ENCODE data around the gene NPAS1. TPM values are rescaled to one million over a fixed set of nuclear protein-coding genes. Genes with fewer than 3 reads are reported as not detected.

Gene NPAS1
- total RNA-seq, 1 experiment from 2014 or later = 4.6 TPM

DNA sequence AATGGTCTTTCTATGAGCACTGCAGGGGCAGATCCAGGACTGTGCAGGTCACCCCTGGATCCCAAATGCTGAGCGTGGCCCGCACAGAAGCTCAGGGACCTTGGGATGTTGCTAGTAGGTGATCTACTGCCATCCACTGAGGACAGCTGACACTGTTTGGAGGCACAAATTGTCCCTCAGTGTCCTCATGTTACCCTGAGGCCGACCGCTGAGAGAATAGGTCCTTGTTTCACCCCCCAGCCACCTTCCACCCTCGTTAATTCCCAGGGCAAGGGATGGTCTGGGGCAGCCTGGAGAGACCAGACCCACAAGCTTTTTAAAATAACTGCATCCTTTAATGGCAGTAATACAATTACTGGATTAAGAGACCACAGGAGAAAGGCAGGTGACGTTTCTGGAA is 44.2 kb downstream of the NPAS1 start:
- ATAC-seq (no peak), DNase-seq (ENCODE audit: low read depth, low spot score) (no peak)
- H3K4me3 ChIP-seq (replicated peaks in 1 of 2; ENCODE audit: low read depth in 1 of 2, low read length in 2 of 2) = no peak overlapping the region
- no peaks in the 10 kb centered on the region for H3K9me3 ChIP-seq (ENCODE audit: control insufficient read depth in 1 of 2, insufficient read depth in 1 of 2, low read depth in 1 of 2, low read length in 2 of 2)
- H4K20me1 ChIP-seq (ENCODE audit: insufficient read depth) = no peaks in the 10 kb centered on the region
- no peaks in the 10 kb centered on the region for H3K27me3 ChIP-seq (ENCODE audit: insufficient read depth, low read length)
- H3K4me2 ChIP-seq (ENCODE audit: low read length) = no peak overlapping the region
- ChIA-PET POLR2A (no interaction called here), RAD21 (ENCODE audit: low non-redundant PET in 1 of 2, low total read pairs in 2 of 2, uncharacterized antibody in 2 of 2, unreplicated experiment in 2 of 2) (interaction anchor here in 1 of 2 experiments (0.5 kb wide), 1 partner anchor 18 kb away, joined by 3 read pairs; no protein-coding TSS in a partner anchor), CTCF (interaction anchor here (1.6 kb wide), 1 partner anchor 16 kb away, joined by 5 read pairs; no protein-coding TSS in a partner anchor)
- H3K9ac ChIP-seq (ENCODE audit: low read length) = no peak overlapping the region
- no peak overlapping the region for H3K27ac ChIP-seq (ENCODE audit: low read depth, low read length)
- H3K36me3 ChIP-seq (ENCODE audit: control insufficient read depth in 1 of 2, insufficient read depth in 2 of 2, low read length in 2 of 2) = peaks cover 3 to 9% of the 10 kb centered on the region in 2 experiments; a peak in 1 of 4 replicates
- H3K9me2 ChIP-seq (ENCODE audit: insufficient read depth) = no peaks in the 10 kb centered on the region
- H3K4me1 ChIP-seq (ENCODE audit: control insufficient read depth in 1 of 2, insufficient read depth in 2 of 2, low read length in 2 of 2) = peaks cover 4 to 10% of the 10 kb centered on the region in 2 experiments; a peak in 2 of 4 replicates
- no peak overlapping the region for H2AFZ ChIP-seq (ENCODE audit: low read depth, low read length, poor library complexity, severe bottlenecking)
- TF ChIP-seq, protein P1, sequence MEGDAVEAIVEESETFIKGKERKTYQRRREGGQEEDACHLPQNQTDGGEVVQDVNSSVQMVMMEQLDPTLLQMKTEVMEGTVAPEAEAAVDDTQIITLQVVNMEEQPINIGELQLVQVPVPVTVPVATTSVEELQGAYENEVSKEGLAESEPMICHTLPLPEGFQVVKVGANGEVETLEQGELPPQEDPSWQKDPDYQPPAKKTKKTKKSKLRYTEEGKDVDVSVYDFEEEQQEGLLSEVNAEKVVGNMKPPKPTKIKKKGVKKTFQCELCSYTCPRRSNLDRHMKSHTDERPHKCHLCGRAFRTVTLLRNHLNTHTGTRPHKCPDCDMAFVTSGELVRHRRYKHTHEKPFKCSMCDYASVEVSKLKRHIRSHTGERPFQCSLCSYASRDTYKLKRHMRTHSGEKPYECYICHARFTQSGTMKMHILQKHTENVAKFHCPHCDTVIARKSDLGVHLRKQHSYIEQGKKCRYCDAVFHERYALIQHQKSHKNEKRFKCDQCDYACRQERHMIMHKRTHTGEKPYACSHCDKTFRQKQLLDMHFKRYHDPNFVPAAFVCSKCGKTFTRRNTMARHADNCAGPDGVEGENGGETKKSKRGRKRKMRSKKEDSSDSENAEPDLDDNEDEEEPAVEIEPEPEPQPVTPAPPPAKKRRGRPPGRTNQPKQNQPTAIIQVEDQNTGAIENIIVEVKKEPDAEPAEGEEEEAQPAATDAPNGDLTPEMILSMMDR (IDR thresholded peaks at IDR 0.05 in 2 of 3, conservative IDR thresholded peaks at IDR 0.05 in 1 of 3; ENCODE audit: borderline replicate concordance in 1 of 3, insufficient read depth in 1 of 3, low read depth in 2 of 3, low read length in 2 of 3) = no peak
- no peak for TF ChIP-seq ELF1 (IDR thresholded peaks at IDR 0.05; ENCODE audit: borderline replicate concordance, low read depth)
- TF ChIP-seq ZFX (IDR thresholded peaks at IDR 0.05) = no peak
- TF ChIP-seq CBX3 (IDR thresholded peaks at IDR 0.05; ENCODE audit: low read depth) = no peak
- no peak for TF ChIP-seq SRF (IDR thresholded peaks at IDR 0.05; ENCODE audit: low read depth)
- TF ChIP-seq, protein P2, sequence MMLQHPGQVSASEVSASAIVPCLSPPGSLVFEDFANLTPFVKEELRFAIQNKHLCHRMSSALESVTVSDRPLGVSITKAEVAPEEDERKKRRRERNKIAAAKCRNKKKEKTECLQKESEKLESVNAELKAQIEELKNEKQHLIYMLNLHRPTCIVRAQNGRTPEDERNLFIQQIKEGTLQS (IDR thresholded peaks at IDR 0.05) = no peak
- TF ChIP-seq, protein P3, sequence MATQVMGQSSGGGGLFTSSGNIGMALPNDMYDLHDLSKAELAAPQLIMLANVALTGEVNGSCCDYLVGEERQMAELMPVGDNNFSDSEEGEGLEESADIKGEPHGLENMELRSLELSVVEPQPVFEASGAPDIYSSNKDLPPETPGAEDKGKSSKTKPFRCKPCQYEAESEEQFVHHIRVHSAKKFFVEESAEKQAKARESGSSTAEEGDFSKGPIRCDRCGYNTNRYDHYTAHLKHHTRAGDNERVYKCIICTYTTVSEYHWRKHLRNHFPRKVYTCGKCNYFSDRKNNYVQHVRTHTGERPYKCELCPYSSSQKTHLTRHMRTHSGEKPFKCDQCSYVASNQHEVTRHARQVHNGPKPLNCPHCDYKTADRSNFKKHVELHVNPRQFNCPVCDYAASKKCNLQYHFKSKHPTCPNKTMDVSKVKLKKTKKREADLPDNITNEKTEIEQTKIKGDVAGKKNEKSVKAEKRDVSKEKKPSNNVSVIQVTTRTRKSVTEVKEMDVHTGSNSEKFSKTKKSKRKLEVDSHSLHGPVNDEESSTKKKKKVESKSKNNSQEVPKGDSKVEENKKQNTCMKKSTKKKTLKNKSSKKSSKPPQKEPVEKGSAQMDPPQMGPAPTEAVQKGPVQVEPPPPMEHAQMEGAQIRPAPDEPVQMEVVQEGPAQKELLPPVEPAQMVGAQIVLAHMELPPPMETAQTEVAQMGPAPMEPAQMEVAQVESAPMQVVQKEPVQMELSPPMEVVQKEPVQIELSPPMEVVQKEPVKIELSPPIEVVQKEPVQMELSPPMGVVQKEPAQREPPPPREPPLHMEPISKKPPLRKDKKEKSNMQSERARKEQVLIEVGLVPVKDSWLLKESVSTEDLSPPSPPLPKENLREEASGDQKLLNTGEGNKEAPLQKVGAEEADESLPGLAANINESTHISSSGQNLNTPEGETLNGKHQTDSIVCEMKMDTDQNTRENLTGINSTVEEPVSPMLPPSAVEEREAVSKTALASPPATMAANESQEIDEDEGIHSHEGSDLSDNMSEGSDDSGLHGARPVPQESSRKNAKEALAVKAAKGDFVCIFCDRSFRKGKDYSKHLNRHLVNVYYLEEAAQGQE (IDR thresholded peaks at IDR 0.05; ENCODE audit: low read depth) = no peak
- no peak for TF ChIP-seq POLR2A (IDR thresholded peaks at IDR 0.05; ENCODE audit: borderline replicate concordance, extremely low read depth, insufficient read depth, insufficient read length)
- TF ChIP-seq EZH2phosphoT487 (IDR thresholded peaks at IDR 0.05; ENCODE audit: borderline replicate concordance) = no peak
- TF ChIP-seq EZH2 (IDR thresholded peaks at IDR 0.05) = no peak
- TF ChIP-seq JUND (IDR thresholded peaks at IDR 0.05) = no peak
- no peak for TF ChIP-seq SIN3A (IDR thresholded peaks at IDR 0.05; ENCODE audit: low read depth)
- H3K79me2 ChIP-seq (ENCODE audit: insufficient read depth, low read length) = no peaks in the 10 kb centered on the region
- intact Hi-C loops (cut with micrococcal nuclease) = no loop called here
- BruUV-seq (replicated peaks) = no TSS peak
